Endothelial cell of umbilical vein (primary cell): ENCODE measurements around the gene LBR.

ENCODE experiments used
- EZH2 ChIP-seq: IDR thresholded peaks from 2 replicates; pipeline ENCODE4 v1.6.1; 2012; ENCODE audit warnings: borderline replicate concordance, low read depth, mild to moderate bottlenecking, moderate library complexity, low read length, inconsistent platforms; ENCODE audit not compliant: severe bottlenecking
- POLR2A ChIP-seq: IDR thresholded peaks from 2 replicates; pipeline ENCODE4 v1.6.1; 2012; ENCODE audit warnings: low read depth, mild to moderate bottlenecking, control low read depth, low read length
- POLR2AphosphoS5 ChIP-seq: IDR thresholded peaks from 2 replicates; pipeline ENCODE4 v1.6.1; 2012; ENCODE audit warnings: low read depth, mild to moderate bottlenecking, control low read depth, low read length, moderate library complexity; ENCODE audit not compliant: insufficient read depth
- TF ChIP-seq, protein P1 (sequence below), 2 donors: IDR thresholded peaks; 1 replicate in 1 of 2; 2 replicates in 1 of 2; pipeline ENCODE4 v1.5.1; 2011; ENCODE audit warnings: low read length in 2 of 2, mild to moderate bottlenecking in 2 of 2, moderate library complexity in 2 of 2, control low read depth in 1 of 2, inconsistent platforms in 1 of 2, low read depth in 1 of 2; ENCODE audit not compliant: insufficient read depth in 1 of 2; ENCODE audit errors: extremely low read depth in 1 of 2

DNA sequence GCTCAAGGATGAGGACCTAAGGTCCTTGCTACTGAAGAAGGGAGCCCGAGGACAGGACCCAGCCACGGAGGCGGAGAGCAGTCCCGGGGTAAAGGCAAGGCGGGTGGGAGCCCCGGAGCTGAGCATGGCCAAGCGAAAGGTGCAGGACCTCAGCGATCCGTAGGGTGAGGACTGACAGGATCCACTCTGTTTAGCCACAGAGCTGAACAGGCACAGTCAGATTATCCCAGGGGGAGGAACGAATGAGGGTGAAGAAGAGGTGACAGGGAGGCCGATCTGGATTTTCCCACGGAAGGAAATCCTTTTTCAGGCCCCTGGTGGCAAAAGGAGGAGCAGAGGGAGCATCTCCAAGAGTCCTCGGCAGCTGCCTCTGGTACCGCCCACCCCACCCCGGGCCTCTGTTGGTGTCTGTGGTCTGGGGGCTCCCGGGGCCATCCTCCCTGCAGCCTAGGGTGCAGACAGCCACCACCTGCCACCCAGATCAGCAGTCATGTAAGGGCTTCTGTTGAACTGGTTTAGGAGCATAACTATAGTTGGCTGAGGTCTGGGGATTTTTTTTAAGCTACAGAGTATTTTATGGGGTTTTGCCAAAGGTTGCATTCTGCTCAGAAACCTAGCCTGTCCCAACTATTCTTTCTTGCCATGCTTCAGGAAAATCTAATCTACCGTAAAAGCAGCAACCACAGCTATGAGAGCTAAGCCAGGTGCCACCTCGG lies 32.3 kb upstream of the LBR start:
- TF ChIP-seq, protein P1, sequence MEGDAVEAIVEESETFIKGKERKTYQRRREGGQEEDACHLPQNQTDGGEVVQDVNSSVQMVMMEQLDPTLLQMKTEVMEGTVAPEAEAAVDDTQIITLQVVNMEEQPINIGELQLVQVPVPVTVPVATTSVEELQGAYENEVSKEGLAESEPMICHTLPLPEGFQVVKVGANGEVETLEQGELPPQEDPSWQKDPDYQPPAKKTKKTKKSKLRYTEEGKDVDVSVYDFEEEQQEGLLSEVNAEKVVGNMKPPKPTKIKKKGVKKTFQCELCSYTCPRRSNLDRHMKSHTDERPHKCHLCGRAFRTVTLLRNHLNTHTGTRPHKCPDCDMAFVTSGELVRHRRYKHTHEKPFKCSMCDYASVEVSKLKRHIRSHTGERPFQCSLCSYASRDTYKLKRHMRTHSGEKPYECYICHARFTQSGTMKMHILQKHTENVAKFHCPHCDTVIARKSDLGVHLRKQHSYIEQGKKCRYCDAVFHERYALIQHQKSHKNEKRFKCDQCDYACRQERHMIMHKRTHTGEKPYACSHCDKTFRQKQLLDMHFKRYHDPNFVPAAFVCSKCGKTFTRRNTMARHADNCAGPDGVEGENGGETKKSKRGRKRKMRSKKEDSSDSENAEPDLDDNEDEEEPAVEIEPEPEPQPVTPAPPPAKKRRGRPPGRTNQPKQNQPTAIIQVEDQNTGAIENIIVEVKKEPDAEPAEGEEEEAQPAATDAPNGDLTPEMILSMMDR (IDR thresholded peaks at IDR 0.05; ENCODE audit: extremely low read depth in 1 of 2, insufficient read depth in 1 of 2, low read depth in 1 of 2, low read length in 2 of 2): no peak
- TF ChIP-seq POLR2A (no peak), POLR2AphosphoS5 (no peak), EZH2 (no peak)
